ENCODE measurements around the gene PEX14. TPM values are rescaled to one million over a fixed set of nuclear protein-coding genes. Genes with fewer than 3 reads are reported as not detected.
"Not testable (repeated sequence)": the region's sequence is repeated elsewhere in the genome, so short reads cannot be mapped to it uniquely, and the experiment has no call there.

The PEX14 gene
- polyA plus RNA-seq, 1 donor (not counting 4 experiments of a cell fraction or from before 2014, with no cell fraction given) = 8.4 TPM

DNA sequence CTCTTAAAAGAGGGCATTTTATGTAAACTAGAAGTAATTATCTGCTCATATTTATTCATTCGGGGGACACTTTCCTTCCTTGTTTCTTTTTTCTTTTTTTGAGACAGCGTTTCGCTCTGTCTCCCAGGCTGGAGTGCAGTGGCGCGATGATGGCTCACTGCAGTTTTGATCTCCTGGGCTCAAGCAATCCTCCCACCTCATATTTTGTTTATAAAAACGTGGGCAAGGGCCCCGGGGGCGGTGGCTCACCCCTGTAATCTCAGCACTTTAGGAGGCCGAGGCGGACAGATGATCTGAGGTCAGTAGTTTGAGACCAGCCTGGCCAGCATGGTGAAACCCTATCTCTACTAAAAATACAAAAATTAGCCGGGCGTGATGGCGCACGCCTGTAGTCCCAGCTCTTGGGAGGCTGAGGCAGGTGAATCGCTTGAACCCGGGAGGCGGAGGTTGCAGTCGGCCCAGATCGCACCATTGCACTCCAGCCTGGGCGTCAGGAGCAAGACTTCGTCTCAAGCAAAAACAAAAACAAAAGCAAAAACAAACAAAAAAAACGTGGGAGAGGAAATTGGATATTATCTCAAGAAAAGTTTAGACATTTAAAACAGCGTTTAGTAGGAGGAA, 1.5 kb upstream of the PEX14 start:
- peak overlapping the region; percentile 94 for H3K4me2 ChIP-seq (ENCODE audit: control insufficient read depth, extremely low read depth, insufficient read depth, low read depth, low read length)
- no peaks in the 10 kb centered on the region for H3K27me3 ChIP-seq (ENCODE audit: control insufficient read depth, extremely low read depth, insufficient read depth, low read length)
- peaks cover under 1 to 2% of the 10 kb centered on the region in 2 experiments for H3K36me3 ChIP-seq (ENCODE audit: control insufficient read depth in 2 of 2, extremely low read depth in 1 of 2, insufficient read depth in 2 of 2, low read length in 2 of 2)
- dilution Hi-C loops (cut with MboI; ENCODE audit: extremely low pct_ligation_motif_present, low sequenced_read_pairs) = no loop called here
- FAIRE-seq (no peak), DNase-seq (ENCODE audit: low read depth, low spot score) (no peak)
- H2AFZ ChIP-seq (ENCODE audit: control insufficient read depth, low read length) = no peak overlapping the region
- H3K4me3 ChIP-seq (ENCODE audit: control insufficient read depth in 2 of 3, extremely low read depth in 1 of 3, insufficient read depth in 2 of 3, low read depth in 1 of 3, low read length in 3 of 3) = no peak overlapping the region
- no peak overlapping the region for H3K27ac ChIP-seq (ENCODE audit: control insufficient read depth, insufficient read depth, low read length)
- H3K9ac ChIP-seq (ENCODE audit: control insufficient read depth, extremely low read depth, insufficient read depth, low read length) = no peak overlapping the region
- H3K9me1 ChIP-seq (ENCODE audit: control insufficient read depth, extremely low read depth, insufficient read depth, low read length) = no peaks in the 10 kb centered on the region
- peaks cover 47% of the 10 kb centered on the region for H3K79me2 ChIP-seq (ENCODE audit: control insufficient read depth, insufficient read depth, low read length)
- H4K20me1 ChIP-seq (ENCODE audit: control insufficient read depth, extremely low read depth, insufficient read depth, low read length) = no peaks in the 10 kb centered on the region
- no peak for TF ChIP-seq EZH2 (IDR thresholded peaks at IDR 0.05; ENCODE audit: low read length)
- no peak for TF ChIP-seq CTCF (optimal IDR thresholded peaks at IDR 0.05 in 1 of 3, IDR thresholded peaks at IDR 0.05 in 1 of 3, conservative IDR thresholded peaks at IDR 0.05 in 1 of 3; ENCODE audit: extremely low read depth in 1 of 3, insufficient read depth in 2 of 3, low read length in 3 of 3)
- H3K4me1 ChIP-seq (ENCODE audit: control insufficient read depth, extremely low read depth, insufficient read depth, low read length) = peaks cover 16% of the 10 kb centered on the region
- no peaks in the 10 kb centered on the region for H3K9me3 ChIP-seq (ENCODE audit: control insufficient read depth, low read depth, low read length)

DNA sequence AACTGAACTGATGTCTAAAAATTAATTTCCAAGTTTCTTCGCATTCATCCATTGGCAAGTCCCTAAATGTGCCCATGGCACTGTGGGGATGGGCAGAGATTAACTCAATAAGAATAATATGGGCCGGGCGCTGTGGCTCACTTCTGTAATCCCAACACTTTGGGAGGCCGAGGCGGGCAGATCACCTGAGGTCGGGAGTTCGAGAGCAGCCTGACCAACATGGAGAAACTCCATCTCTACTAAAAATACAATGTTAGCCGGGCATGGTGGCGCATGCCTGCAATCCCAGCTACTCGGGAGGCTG, 489 bp upstream of the PEX14 start:
- peak overlapping the region; percentile 93 for H3K9ac ChIP-seq (ENCODE audit: control insufficient read depth, extremely low read depth, insufficient read depth, low read length)
- H3K4me1 ChIP-seq (ENCODE audit: control insufficient read depth, extremely low read depth, insufficient read depth, low read length) = peaks cover 21% of the 10 kb centered on the region
- H3K9me1 ChIP-seq (ENCODE audit: control insufficient read depth, extremely low read depth, insufficient read depth, low read length); H3K36me3 ChIP-seq (ENCODE audit: control insufficient read depth in 2 of 2, extremely low read depth in 1 of 2, insufficient read depth in 2 of 2, low read length in 2 of 2); H4K20me1 ChIP-seq (ENCODE audit: control insufficient read depth, extremely low read depth, insufficient read depth, low read length); dilution Hi-C loops (cut with MboI; ENCODE audit: extremely low pct_ligation_motif_present, low sequenced_read_pairs); H3K9me3 ChIP-seq (ENCODE audit: control insufficient read depth, low read depth, low read length); FAIRE-seq; DNase-seq (ENCODE audit: low read depth, low spot score); H3K27me3 ChIP-seq (ENCODE audit: control insufficient read depth, extremely low read depth, insufficient read depth, low read length): not testable (repeated sequence)
- H3K4me3 ChIP-seq (ENCODE audit: control insufficient read depth in 2 of 3, extremely low read depth in 1 of 3, insufficient read depth in 2 of 3, low read depth in 1 of 3, low read length in 3 of 3) = peak overlapping the region; percentile 94 to 99 (median 98)
- peaks cover 53% of the 10 kb centered on the region for H3K79me2 ChIP-seq (ENCODE audit: control insufficient read depth, insufficient read depth, low read length)
- H3K27ac ChIP-seq (ENCODE audit: control insufficient read depth, insufficient read depth, low read length) = peak overlapping the region; percentile 91
- peak overlapping the region; percentile 83 for H2AFZ ChIP-seq (ENCODE audit: control insufficient read depth, low read length)
- peak overlapping the region; percentile 69 for H3K4me2 ChIP-seq (ENCODE audit: control insufficient read depth, extremely low read depth, insufficient read depth, low read depth, low read length)

- H3K9me3 ChIP-seq (ENCODE audit: control insufficient read depth, low read depth, low read length) = no peaks in the 10 kb centered on the region
- peak overlapping the region; percentile 93 for H3K9ac ChIP-seq (ENCODE audit: control insufficient read depth, extremely low read depth, insufficient read depth, low read length)
- no peak for FAIRE-seq
- peak overlapping the region; percentile 94 to 99 (median 98) for H3K4me3 ChIP-seq (ENCODE audit: control insufficient read depth in 2 of 3, extremely low read depth in 1 of 3, insufficient read depth in 2 of 3, low read depth in 1 of 3, low read length in 3 of 3)
- peak overlapping the region; percentile 71 for H2AFZ ChIP-seq (ENCODE audit: control insufficient read depth, low read length)
- DNase-seq (ENCODE audit: low read depth, low spot score) = no peak
- H4K20me1 ChIP-seq (ENCODE audit: control insufficient read depth, extremely low read depth, insufficient read depth, low read length) = no peaks in the 10 kb centered on the region
- H3K27me3 ChIP-seq (ENCODE audit: control insufficient read depth, extremely low read depth, insufficient read depth, low read length) = no peaks in the 10 kb centered on the region
- H3K36me3 ChIP-seq (ENCODE audit: control insufficient read depth in 2 of 2, extremely low read depth in 1 of 2, insufficient read depth in 2 of 2, low read length in 2 of 2) = peaks cover 0 to 5% of the 10 kb centered on the region in 2 experiments
- H3K27ac ChIP-seq (ENCODE audit: control insufficient read depth, insufficient read depth, low read length) = peak overlapping the region; percentile 91
- H3K79me2 ChIP-seq (ENCODE audit: control insufficient read depth, insufficient read depth, low read length) = peaks cover 63% of the 10 kb centered on the region
- TF ChIP-seq EZH2 (IDR thresholded peaks at IDR 0.05; ENCODE audit: low read length) (no peak), CTCF (optimal IDR thresholded peaks at IDR 0.05 in 1 of 3, IDR thresholded peaks at IDR 0.05 in 1 of 3, conservative IDR thresholded peaks at IDR 0.05 in 1 of 3; ENCODE audit: extremely low read depth in 1 of 3, insufficient read depth in 2 of 3, low read length in 3 of 3) (no peak)
- no peaks in the 10 kb centered on the region for H3K9me1 ChIP-seq (ENCODE audit: control insufficient read depth, extremely low read depth, insufficient read depth, low read length)
- peaks cover 26% of the 10 kb centered on the region for H3K4me1 ChIP-seq (ENCODE audit: control insufficient read depth, extremely low read depth, insufficient read depth, low read length)
- H3K4me2 ChIP-seq (ENCODE audit: control insufficient read depth, extremely low read depth, insufficient read depth, low read depth, low read length) = peak overlapping the region; percentile 91
- dilution Hi-C loops (cut with MboI; ENCODE audit: extremely low pct_ligation_motif_present, low sequenced_read_pairs) = no loop called here
These were observed 760 bp downstream of the PEX14 start for GRCh38 chr1:10475510-10475909.

All from keratinocyte (primary cell).